ENCODE data around the gene NMNAT3.

NMNAT3 gene

DNA sequence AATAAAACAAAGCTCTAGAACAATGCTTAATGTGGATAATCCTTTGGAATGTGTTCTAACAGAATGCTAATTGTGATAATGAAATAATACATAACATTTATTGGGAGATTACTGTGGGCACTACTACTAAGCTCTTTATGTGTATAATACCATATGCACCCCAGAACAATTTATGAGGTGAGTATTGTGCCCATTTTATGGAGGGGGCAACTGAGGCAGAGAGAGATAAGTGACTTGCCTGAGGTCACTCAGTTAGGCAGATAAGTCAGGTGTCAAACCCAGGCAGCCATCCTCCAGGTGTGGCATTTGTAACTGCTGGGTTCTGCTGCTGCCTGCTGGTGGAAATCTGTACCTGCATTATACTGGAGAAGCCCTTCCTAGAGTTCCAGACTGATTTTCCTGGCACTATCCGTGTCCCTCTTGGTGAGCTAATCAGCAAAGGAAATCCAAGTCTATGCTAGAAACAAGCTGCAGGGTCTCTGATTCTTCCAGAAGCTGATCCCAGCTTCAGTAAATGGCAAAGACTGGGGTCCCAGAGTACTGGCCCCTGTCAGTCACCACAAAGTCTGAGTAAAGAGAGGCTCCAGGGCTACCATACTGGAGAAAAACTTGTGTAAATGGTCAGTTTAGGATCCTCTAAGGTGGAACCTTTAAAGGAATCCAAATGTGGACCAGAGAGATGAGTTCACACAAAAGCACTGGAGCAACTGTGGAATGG is 115.7 kb downstream of the NMNAT3 start:
- no peak overlapping the region for H3K4me2 ChIP-seq (ENCODE audit: low read length)
- TF ChIP-seq EZH2phosphoT487 (IDR thresholded peaks at IDR 0.05; ENCODE audit: low read depth): no peak
- TF ChIP-seq, protein P1, sequence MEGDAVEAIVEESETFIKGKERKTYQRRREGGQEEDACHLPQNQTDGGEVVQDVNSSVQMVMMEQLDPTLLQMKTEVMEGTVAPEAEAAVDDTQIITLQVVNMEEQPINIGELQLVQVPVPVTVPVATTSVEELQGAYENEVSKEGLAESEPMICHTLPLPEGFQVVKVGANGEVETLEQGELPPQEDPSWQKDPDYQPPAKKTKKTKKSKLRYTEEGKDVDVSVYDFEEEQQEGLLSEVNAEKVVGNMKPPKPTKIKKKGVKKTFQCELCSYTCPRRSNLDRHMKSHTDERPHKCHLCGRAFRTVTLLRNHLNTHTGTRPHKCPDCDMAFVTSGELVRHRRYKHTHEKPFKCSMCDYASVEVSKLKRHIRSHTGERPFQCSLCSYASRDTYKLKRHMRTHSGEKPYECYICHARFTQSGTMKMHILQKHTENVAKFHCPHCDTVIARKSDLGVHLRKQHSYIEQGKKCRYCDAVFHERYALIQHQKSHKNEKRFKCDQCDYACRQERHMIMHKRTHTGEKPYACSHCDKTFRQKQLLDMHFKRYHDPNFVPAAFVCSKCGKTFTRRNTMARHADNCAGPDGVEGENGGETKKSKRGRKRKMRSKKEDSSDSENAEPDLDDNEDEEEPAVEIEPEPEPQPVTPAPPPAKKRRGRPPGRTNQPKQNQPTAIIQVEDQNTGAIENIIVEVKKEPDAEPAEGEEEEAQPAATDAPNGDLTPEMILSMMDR (IDR thresholded peaks at IDR 0.05; ENCODE audit: low read depth, low read length): peak; percentile 47
- H3K27ac ChIP-seq (ENCODE audit: low read length): no peak overlapping the region
- H3K27me3 ChIP-seq (ENCODE audit: low read depth, low read length): peaks cover 4% of the 10 kb centered on the region; the same call in 1 of the 2 replicates
- no peak overlapping the region for H3K9ac ChIP-seq (ENCODE audit: low read length)
- no peaks in the 10 kb centered on the region for H3K9me3 ChIP-seq (ENCODE audit: insufficient read depth, low read length)
- no peak overlapping the region for H3K4me3 ChIP-seq (ENCODE audit: low read length)
- no peaks in the 10 kb centered on the region for H3K79me2 ChIP-seq (ENCODE audit: low read length)
- H3K4me1 ChIP-seq (ENCODE audit: low read length): no peaks in the 10 kb centered on the region
- H3K36me3 ChIP-seq (replicated peaks; ENCODE audit: low read depth, low read length): no peaks in the 10 kb centered on the region
- H4K20me1 ChIP-seq (ENCODE audit: insufficient read depth, low read length): no peaks in the 10 kb centered on the region
- H2AFZ ChIP-seq (ENCODE audit: low read depth, low read length): no peak overlapping the region

DNA sequence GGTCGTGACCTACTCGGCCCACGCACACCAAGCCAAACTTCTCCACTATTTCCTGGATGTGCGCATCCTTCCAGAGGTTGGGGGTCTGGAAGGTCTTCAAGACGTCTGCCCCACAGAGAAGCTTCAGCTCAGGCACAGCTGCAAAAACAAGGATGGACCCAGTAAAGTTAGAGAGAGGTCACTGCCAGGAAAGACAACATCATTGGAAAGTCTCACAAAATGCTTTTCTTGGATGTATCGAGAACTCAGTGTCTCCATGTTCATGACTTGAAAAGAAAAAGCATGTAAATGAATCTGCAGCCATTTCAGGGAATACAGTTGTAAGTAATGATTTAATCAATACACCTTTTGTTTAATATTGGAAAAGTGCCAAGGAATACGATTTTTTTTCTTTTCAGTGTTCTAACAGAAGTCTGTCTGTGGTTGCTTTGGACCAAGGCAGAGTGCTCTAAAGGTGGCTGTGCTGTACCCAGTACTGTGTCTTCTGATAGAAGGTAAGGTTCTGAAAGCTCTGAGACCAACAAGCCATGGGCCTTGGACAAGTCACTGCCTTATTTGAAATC is 116.4 kb downstream of the NMNAT3 start:
- TF ChIP-seq EZH2phosphoT487 (IDR thresholded peaks at IDR 0.05; ENCODE audit: low read depth): no peak
- TF ChIP-seq, protein P1 (IDR thresholded peaks at IDR 0.05; ENCODE audit: low read depth, low read length): no peak
- no peak overlapping the region for H3K4me3 ChIP-seq (ENCODE audit: low read length)
- H3K27ac ChIP-seq (ENCODE audit: low read length): no peak overlapping the region
- H3K27me3 ChIP-seq (ENCODE audit: low read depth, low read length): peaks cover 4% of the 10 kb centered on the region; the same call in 1 of the 2 replicates
- no peak overlapping the region for H2AFZ ChIP-seq (ENCODE audit: low read depth, low read length)
- H3K4me1 ChIP-seq (ENCODE audit: low read length): no peaks in the 10 kb centered on the region
- no peaks in the 10 kb centered on the region for H3K79me2 ChIP-seq (ENCODE audit: low read length)
- no peaks in the 10 kb centered on the region for H4K20me1 ChIP-seq (ENCODE audit: insufficient read depth, low read length)
- no peaks in the 10 kb centered on the region for H3K9me3 ChIP-seq (ENCODE audit: insufficient read depth, low read length)
- H3K4me2 ChIP-seq (ENCODE audit: low read length): no peak overlapping the region
- H3K36me3 ChIP-seq (replicated peaks; ENCODE audit: low read depth, low read length): no peaks in the 10 kb centered on the region
- no peak overlapping the region for H3K9ac ChIP-seq (ENCODE audit: low read length)

DNA sequence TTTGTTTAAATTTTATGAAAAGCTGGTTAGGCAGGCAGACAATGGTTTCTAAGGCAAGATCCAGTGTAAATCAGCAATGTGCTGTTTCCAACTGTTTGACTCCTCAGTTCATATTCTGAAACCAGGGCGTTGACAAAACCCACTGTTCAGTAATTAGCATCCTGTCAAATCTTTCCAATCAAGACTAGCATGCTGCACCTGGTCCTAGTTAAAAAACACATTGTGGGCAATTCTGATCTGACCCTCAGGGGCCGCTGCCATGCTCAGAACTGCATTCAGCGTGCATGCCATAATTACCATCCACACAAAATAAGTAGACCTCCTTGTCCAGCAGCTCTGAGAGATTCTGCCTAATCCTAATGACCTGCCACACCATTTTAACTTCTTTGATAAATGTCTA is 117.4 kb downstream of the NMNAT3 start:
- no peaks in the 10 kb centered on the region for H3K9me3 ChIP-seq (ENCODE audit: insufficient read depth, low read length)
- no peaks in the 10 kb centered on the region for H3K79me2 ChIP-seq (ENCODE audit: low read length)
- H3K4me3 ChIP-seq (ENCODE audit: low read length): no peak overlapping the region
- peaks cover 4% of the 10 kb centered on the region; the same call in 1 of the 2 replicates for H3K27me3 ChIP-seq (ENCODE audit: low read depth, low read length)
- no peak overlapping the region for H3K27ac ChIP-seq (ENCODE audit: low read length)
- no peaks in the 10 kb centered on the region for H3K4me1 ChIP-seq (ENCODE audit: low read length)
- no peaks in the 10 kb centered on the region for H3K36me3 ChIP-seq (replicated peaks; ENCODE audit: low read depth, low read length)
- H3K4me2 ChIP-seq (ENCODE audit: low read length): no peak overlapping the region
- no peak overlapping the region for H3K9ac ChIP-seq (ENCODE audit: low read length)
- TF ChIP-seq, protein P1 (IDR thresholded peaks at IDR 0.05; ENCODE audit: low read depth, low read length): no peak
- TF ChIP-seq EZH2phosphoT487 (IDR thresholded peaks at IDR 0.05; ENCODE audit: low read depth): no peak
- no peaks in the 10 kb centered on the region for H4K20me1 ChIP-seq (ENCODE audit: insufficient read depth, low read length)
- no peak overlapping the region for H2AFZ ChIP-seq (ENCODE audit: low read depth, low read length)

DNA sequence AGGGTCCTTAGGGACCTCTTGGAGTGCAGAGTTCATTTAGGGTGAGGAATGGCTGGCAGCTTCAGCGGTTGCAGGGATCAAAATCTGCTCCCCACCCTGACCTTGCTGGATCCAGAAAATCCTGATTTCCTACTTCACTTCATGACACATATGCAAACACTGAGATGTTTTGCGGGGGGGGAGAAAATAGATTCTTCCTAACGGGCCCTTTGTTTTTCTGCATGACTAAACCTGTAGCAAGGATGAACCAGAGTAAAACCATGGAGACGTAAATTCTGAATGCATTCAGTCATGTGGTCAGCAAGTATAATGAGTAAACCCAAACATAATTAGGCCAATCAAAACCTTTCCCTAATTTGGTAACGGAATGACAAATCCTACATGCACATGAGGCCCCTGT is 118.2 kb downstream of the NMNAT3 start:
- H3K9me3 ChIP-seq (ENCODE audit: insufficient read depth, low read length): no peaks in the 10 kb centered on the region
- H3K4me3 ChIP-seq (ENCODE audit: low read length): no peak overlapping the region
- H4K20me1 ChIP-seq (ENCODE audit: insufficient read depth, low read length): no peaks in the 10 kb centered on the region
- H3K27ac ChIP-seq (ENCODE audit: low read length): no peak overlapping the region
- no peak overlapping the region for H2AFZ ChIP-seq (ENCODE audit: low read depth, low read length)
- H3K9ac ChIP-seq (ENCODE audit: low read length): no peak overlapping the region
- no peaks in the 10 kb centered on the region for H3K79me2 ChIP-seq (ENCODE audit: low read length)
- peaks cover 8% of the 10 kb centered on the region for H3K27me3 ChIP-seq (ENCODE audit: low read depth, low read length)
- H3K4me1 ChIP-seq (ENCODE audit: low read length): no peaks in the 10 kb centered on the region
- H3K36me3 ChIP-seq (replicated peaks; ENCODE audit: low read depth, low read length): no peaks in the 10 kb centered on the region
- TF ChIP-seq EZH2phosphoT487 (IDR thresholded peaks at IDR 0.05; ENCODE audit: low read depth): no peak
- TF ChIP-seq, protein P1 (IDR thresholded peaks at IDR 0.05; ENCODE audit: low read depth, low read length): no peak
- H3K4me2 ChIP-seq (ENCODE audit: low read length): no peak overlapping the region

All from OCI-LY3 (cell line).